Stromal cell of bone marrow (primary cell): Measurements from ENCODE around the gene PHYH.
"Not testable (repeated sequence)": the region's sequence is repeated elsewhere in the genome, so short reads cannot be mapped to it uniquely, and the experiment has no call there.

Source experiments
- DNase-seq: peaks from one replicate; pipeline ENCODE4 v3.0.0-alpha.2; 2012; ENCODE audit warnings: low read depth

PHYH gene

DNA sequence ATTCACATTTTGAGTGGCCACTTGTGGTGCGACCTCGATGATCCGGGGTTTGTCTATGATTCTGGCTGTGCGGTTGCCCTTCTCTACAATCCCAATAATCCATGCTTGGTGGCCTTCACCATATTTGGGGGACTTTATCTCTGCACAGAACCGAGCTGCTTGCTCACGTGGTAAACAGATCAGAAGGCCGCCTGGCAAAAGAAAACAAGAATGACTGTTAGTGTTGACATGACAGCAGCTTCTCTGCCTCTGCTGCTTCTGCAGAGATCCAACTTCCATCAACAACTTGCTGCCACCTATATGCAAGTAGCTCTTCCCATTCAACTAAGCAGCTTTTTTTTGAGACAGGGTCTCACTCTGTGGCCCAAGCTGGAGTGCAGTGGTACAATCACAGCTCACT is 19.3 kb upstream of the PHYH start:
- no peak for DNase-seq

DNA sequence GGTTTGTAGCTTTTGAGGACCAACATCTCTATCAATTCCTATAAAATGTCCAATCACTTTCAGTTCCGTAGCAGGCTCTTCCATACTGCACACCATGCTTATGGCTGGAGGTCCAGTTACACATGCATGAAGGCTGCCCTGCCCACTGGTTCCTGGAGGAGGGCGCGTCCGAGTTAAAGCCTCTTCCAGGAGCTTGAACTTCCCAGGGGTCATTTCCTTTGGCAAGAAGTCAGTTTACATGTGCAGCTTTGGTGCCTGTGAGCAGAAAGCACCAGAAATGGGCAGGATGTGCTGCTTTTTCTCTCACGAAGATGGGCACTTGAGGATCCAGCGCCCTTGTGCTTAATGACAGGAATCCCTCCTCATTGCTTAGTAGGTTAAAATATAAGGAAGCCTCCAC is 17.6 kb upstream of the PHYH start:
- no peak for DNase-seq

DNA sequence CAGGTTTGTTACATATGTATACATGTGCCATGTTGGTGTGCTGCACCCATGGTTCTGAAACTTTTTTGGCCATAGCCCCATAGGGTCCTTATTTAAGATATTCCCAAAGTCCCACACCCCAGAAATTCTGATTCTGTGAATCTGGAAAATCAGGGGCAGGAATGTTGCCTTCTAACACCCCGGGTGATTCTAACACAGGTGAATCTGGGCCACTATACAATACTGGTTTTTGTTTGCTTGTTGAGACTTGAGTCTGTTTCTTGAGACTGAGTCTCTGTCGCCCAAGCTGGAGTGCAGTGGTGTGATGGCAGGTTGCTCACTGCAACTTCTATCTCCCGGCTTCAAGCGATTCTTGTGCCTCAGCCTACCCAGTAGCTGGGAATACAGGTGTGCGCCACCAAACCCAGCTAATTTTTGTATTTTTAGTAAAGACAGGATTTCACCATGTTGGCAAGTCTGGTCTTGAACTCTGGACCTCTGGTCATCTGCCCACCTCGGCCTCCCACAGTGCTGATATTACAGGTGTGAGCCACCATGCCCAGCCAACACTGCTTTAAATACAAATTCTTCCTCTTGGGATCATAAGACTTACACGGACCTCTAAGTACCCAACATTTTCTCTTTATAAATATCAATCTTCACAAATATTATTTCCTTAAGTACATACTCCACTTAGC is 16.9 kb upstream of the PHYH start:
- no peak for DNase-seq

DNA sequence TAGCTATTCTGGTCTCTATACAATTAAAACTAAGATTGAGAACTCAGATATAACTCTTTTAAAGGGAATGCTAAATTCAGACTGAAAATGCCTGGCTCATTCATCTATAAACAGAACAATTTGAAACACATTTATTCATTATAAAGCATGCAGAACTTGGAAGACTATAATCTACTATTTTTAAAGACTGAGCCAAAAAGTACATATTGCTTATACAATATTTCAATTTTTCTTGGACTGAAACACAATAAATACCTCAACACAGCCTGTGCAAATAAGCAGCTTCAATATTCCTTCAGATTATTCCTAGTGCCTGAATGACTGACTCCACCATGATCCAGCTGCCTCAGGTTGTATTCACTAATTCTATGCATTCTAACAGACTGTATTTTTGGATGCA is 15.5 kb upstream of the PHYH start:
- no peak for DNase-seq

DNA sequence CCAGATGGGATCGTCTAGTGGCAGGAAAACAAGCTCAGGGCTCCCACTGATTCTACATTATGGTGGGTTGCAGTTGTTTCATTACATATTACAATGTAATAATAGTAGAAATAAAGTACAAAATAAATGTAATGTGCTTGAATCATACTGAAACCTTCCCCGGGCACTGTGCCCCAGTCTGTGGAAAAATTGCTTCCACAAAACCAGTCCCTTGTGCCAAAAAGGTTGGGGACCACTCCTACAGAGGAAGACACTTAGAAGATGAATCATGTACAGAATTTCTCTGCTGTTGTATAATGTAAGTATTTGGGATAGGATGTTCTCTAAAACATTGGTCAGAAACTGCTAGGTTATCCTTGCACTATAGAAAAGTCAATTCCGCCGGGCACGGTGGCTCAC is 11.3 kb upstream of the PHYH start:
- DNase-seq = peak; percentile 45

DNA sequence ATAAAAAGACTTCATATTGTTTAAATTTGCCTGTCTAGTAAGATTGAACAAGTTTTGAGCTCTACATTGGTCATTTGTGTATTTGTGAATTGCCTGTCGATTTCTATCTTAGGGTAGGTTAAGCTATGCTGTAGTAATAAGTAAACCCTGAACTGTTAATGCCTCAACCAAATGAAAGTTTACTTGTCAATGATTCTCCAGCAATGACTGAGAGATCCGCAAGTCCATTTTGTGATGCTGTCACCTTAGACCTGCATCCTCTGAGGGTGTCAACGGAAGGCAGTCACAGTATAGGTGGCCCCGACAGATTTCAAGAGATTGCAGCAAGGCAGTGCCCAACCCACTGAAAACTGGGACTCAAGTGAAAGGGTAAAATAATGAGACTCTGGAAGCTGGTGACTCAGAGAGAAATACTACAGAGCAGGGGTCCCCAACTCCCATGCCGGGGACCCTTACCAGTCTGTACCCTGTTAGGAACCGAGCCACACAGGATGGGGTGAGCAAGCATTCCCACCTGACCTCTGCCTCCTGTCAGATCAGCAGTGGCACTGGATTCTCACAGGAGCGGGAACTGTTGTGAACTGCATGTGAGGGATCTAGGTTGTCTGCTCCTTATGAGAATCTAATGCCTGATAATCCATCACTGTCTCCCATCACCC is 10.8 kb upstream of the PHYH start:
- no peak for DNase-seq

DNA sequence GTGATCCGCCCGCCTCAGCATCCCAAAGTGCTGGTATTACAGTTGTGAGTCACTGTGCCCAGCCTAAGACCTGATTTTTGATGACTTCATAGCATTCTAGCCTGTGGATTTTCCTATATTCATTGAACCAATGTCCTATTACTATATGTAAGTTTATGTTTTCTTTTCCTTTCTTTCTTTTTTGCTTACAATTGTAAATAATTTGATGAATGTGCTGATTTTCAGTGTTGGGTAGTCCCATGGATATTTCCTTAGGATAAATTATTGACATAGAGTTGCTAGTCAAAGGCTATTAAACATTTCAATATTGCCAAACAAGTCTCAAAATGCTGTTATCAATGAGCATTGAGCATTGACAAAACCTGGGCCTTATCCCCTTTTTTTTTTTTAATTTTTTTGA is 9.9 kb upstream of the PHYH start:
- DNase-seq = no peak

DNA sequence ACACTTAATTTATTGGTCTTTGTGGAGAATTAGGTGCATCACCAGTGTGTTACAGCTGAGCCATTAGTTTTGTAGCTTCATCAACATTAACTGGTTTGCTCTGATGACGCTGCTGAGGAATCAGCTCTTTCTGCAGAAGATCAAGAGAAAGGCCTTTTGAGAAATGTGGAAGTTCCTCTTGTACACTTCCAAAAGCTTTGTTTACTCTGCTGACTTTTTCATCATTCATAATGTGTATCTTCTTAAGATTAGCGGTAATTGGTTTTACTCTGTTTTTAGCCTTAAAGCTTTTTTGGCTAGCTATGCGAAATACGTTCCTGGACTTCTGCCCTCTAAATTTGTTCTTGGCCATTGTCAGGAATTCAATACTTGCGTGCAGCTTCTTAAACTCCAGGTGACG is 8.2 kb upstream of the PHYH start:
- DNase-seq = no peak

DNA sequence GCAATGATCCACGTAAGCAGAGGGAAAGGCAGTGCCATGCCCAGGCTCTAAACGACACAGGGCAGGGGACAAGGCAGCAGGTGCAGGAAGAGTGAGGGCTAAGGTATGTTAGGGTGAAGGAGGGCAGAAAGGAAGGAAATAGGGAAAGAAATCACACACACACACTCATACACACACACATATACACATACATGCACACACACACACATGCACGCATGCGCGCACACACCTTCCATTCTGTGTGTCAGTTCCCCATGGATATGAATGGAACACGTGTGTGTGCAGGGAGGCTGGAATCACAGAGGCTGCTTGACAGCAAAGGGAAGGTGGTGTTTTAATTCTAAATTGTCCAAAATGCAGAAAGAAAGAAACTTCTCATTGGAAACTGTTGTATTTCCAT is 6.2 kb upstream of the PHYH start:
- DNase-seq = no peak

DNA sequence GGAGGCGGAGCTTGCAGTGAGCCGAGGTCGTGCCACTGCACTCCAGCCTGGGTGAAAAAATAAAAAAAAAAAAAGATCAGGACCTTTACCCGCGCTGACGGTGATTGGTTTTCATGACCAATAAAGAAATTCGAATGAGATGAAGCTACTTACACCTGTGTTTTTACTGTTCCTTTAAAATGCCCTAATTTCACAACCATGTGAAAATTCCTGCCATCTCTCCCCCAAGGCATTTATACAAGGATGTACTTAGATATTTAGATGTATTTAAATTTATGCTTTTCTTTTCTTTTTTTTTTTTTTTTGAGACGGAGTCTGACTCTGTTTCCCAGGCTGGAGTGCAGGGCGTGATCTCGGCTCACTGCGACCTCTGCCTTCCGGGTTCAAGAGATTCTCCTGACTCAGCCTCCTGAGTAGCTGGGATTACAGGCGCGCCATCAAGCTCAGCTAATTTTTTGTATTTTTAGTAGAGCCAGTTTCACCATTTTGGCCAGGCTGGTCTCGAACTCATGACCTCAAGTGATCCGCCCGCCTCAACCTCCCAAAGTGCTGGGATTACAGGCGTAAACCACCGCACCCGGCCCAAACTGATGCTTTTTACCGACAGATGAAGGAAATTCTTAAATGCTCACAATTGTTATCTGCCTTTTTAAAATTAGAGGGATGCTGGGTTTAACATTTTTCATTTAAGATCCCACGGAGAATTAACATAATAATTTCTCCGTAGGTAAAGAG is 3.1 kb upstream of the PHYH start:
- DNase-seq = no peak

DNA sequence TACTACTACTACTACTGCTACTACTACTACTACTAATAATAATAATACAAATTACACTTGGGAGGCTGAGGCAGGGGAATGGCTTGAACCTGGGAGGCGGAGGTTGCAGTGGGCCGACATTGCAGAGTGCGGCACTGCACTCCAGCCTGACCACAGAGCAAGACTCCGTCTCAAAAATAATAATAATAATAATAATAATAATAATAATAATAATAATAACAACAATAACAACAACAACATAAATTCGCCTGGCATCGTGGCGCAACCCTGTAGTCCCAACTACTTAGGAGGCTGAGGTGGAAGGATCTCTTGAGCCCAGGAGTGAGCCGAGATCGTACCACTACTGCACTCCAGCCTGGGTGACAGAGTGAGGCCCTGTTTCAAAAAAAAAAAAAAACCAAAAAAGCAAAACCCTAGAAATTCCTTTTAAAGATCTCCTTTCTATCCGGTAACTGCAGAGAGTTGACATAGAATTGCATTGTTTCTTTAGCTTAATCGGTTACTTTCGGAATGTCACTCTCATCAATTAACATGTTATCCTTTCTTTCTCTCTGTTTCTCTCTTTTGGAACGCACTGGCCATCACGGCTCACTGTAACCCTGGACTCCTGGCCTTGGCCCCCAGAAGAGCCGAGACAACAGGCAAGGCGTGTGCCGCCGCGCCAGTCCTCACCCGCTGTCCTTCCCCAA is 972 bp downstream of the PHYH start:
- no peak for DNase-seq

DNA sequence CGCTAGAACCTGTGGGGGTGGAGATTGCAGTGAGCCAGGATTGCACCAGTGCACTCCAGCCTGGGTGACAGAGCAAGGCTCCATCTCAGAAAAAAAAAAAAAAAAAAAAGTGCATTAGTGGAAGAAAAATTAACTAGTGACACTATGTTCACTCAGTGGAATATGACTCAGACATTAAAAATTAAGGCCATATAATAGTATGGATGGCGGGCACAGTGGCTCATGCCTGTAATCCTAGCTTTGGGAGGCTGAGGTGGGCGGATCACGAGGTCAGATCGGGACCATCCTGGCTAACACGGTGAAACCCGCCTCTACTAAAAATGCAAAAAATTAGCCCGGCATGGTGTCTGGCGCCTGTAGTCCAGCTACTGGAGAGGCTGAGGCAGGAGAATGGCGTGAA is 3.4 kb downstream of the PHYH start:
- DNase-seq = no peak

DNA sequence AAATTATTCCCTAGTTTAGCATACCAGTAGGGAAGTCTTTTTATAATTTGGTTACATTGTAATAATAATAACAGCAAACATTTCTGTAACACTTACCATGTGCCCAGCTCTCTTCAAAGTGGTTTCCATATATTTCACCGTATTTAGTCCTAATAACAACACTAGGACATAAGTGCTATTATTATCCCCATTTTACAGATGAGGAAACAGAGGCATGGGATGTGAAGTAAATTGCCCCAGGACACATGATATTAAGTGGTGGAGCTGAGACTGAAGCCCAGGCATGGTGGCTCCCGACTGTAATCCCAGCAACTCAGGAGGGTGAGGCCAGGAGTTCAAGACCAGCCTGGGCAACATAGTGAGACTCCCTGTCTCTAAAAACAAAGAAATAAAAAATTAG is 5.1 kb downstream of the PHYH start:
- DNase-seq = no peak

DNA sequence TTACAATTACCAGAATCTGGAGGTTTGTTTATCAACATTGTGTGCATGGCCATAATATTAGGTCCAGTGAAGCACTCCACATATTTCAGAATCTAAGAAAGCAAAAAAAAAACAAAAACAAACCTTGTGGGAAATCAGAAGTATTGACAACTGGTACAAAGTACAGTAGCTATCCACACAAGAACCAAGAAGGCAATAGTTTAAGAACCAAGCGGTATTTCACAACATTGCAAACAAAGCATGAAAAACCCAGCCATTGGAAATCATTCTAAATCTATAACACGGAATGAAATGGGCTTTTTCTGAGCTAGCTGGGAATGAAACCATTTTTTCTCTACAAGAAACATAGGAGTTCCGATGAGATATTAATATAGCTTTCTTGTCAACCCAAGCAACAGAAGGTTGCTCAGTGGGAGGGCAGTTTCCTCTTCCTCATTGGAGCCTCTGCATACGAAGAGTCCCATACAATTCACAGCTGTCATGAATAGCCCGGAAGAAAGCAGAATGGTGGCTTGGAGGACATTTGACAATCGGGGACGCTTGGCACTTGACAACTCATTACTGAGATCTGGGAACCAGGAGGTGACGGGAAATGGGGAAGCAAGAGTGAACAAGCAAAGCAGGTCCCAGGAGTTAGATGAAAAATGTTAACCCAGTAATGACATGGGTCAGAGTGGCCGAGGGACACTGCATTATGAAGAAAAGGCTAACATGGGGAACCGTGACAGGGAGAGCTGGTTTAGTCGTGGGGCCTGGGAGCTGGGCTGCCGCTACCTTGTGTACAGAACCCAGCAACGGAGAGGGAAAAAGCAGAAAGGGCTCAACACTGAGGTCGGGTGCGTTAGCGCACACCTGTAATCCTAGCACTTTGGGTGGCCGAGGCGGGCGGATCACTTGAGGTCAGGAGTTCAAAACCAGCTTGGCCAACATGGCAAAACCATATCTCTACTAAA is 7.8 kb downstream of the PHYH start:
- DNase-seq = no peak

DNA sequence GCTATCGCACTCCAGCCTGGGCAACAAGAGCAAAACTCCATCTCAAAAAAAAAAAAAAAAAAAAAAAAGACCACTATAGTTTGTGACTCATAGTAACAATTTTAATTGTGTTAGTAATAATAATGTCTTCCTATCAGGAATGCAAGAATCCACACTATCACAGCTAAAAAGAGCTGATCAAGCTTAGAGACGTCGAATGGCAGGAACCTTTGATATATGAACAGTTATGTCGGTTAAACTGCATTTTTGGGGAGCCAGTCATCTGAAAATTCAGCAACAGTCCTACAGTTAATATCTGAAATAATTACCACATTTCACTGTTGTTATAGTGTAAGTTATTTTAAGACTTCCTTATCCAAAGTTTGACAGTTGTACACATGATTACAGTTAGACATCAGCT is 8.8 kb downstream of the PHYH start:
- DNase-seq = no peak

DNA sequence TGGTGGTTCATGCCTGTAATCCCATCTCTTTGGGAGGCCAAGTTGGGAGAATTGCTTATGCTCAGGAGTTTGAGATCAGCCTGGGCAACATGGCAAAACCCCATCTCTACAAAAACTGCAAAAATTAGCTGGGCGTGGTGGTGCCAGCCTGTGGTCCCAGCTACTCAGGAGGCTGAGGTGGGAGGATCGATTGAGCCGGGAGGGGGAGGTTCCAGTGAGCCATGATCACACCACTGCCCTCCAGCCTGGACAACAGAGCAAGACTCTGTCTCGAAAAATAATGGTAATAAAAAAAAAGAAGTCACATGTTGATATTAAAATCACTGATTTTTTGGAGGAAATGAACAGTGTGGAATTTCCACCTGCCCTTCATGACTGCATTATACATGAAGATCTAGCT is 15.8 kb downstream of the PHYH start:
- no peak for DNase-seq

DNA sequence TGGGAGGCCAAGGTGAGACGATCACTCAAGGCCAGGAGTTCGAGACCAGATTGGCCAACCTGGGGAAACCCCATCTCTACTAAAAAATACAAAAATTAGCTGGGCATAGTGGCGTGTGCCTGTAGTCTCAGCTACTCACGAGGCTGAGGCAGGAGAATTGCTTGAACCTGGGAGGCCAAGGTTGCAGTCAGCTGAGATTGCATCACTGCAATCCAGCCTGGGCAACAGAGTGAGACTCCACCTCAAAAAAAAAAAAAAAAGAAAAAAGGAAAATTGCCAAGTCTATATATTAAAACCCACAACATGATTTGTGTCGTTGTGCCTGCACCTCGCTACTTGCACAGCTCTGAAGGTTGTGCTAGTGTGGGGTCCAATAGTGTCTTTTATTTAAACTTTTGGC is 17.5 kb downstream of the PHYH start:
- DNase-seq = not testable (repeated sequence)

DNA sequence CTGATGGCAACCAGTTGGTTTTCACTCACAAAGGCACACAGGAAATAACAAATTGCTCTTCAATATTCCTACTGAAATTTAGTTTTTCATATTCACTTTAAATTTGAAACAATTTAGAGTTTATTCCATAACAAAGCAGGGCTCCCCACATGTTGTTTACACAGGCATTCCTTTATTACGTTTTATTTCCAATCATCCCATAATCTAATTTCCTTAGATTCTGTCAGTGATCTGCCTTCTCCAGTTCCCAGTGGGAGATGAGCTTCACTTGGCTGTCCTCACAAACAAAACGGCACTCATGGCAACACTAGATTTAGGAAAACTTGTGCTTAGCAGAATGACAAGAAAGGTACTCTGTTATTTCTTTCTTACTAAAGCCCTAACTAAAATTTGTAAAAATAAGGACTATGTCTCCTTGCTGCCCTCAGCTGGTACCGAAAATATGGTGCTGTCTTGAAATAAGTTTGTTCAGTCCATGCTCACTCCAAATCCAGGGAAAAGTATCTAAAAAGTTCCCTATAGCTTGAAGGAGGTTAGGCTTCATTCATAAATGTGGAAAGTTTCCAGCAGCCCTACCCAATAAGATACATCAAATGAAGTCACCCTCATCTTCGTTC is 23.0 kb downstream of the PHYH start:
- peak; percentile 11 for DNase-seq

DNA sequence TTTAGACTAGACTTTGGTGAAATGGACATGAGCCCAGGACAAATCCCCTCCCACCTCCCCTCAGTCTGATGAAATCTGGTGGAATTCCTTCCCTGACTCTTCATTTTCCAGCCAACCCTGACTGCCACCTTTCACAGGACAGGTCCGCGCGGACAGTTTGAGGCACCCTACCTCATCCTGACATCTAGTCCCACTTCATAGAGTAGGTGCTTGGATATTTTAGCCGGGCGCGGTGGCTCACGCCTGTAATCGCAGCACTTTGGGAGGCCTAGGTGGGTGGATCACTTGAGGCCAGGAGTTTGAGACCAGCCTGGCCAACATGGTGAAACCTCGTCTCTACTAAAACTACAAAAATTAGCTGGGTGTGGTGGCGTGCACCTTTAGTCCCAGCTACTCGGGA is 23.7 kb downstream of the PHYH start:
- DNase-seq = not testable (repeated sequence)

DNA sequence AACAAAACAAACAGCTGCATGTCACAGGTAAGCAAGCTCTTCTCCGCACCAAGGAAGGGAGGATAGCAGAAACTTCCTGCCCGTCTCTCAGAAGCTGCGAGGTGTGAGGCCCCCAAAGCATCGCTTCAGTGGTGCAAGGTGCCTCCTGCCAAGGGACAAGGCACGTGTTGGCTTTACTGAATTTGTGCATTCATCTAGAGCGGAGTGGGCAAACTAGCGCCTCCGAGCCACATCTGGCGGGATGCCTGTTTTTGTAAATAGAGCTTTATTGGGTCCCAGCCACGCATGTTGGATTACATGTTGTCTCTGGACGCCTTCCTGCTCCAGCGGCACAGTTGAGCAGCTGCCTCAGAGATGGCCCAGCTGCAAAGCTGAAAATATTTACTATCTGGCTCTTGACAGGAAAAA is 27.7 kb downstream of the PHYH start:
- DNase-seq = peak; percentile 12

DNA sequence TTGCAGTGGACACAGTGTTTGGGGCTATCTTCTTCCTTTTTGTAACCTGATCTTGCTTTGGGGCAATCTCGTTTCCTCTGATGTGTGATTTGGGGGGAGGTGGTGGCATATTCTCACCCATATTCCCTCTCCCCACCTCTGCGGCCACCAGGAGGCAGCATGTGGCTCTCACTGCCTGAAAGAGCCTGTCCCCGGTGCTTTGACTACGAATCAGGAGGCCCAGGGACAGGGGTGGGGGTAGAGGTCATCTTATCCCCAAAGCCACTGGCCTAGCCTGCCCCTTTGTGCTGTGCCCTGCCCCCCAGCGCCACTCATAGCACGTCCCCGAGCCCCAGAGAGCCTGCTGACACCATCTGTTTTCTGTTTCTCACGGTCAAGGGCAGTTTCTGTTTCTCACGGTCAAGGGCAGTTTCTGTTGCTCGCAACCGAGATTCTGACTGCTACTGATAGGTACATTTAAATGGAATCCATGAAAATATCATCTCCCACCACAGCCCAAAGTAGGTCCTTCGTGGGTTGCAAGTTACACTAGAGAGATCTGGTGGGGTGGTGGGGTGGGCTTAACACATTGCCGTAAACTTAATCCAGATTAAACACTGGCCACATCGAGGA is 28.2 kb downstream of the PHYH start:
- DNase-seq = no peak
